ENCODE measurements around the gene GPR146. TPM values are rescaled to one million over a fixed set of nuclear protein-coding genes. Genes with fewer than 3 reads are reported as not detected.

Gene GPR146
- total RNA-seq, 2 experiments from 2014 or later = 9.9 to 13.7 TPM

- Mint-ChIP-seq H3K4me3 (no peak overlapping the region), H3K9me3 (no peaks in the 10 kb centered on the region), H3K27ac (no peak overlapping the region), H3K4me1 (ENCODE audit: low read depth) (peaks cover 17% of the 10 kb centered on the region), H3K36me3 (ENCODE audit: low read depth) (no peaks in the 10 kb centered on the region), H3K27me3 (no peaks in the 10 kb centered on the region)
- intact Hi-C loops (cut with DNase I, micrococcal nuclease) = loop anchor here in 1 of 2 experiments (5.0 kb wide), 1 partner anchor 689 kb away; no protein-coding TSS in a partner anchor
- ChIA-PET CTCF (no interaction called here), POLR2A (no interaction called here)
- Histone ChIP-seq H3K9me3 (ENCODE audit: control insufficient read depth in 1 of 2, insufficient read depth in 1 of 2, low read length in 2 of 2) (no peaks in the 10 kb centered on the region), H3K4me3 (ENCODE audit: low read length) (no peak overlapping the region), H3K36me3 (ENCODE audit: insufficient read depth, low read length) (no peaks in the 10 kb centered on the region), H3K27me3 (ENCODE audit: control insufficient read depth in 1 of 2, insufficient read depth in 2 of 2, low read length in 2 of 2) (no peaks in the 10 kb centered on the region), H3K27ac (ENCODE audit: low read depth in 1 of 2, low read length in 2 of 2) (no peak overlapping the region), H3K4me1 (ENCODE audit: insufficient read depth, low read length) (peaks cover 22% of the 10 kb centered on the region)
- DNase-seq = no peak
- ATAC-seq (ENCODE audit: poor library complexity) = no peak
- no peak for TF ChIP-seq CTCF (IDR thresholded peaks at IDR 0.05)
Observed at GRCh38 chr7:1106063-1106792, 61.9 kb downstream of the GPR146 start.

- Mint-ChIP-seq H3K27ac (no peak overlapping the region), H3K9me3 (no peaks in the 10 kb centered on the region), H3K36me3 (ENCODE audit: low read depth) (no peaks in the 10 kb centered on the region), H3K4me3 (no peak overlapping the region), H3K27me3 (no peaks in the 10 kb centered on the region), H3K4me1 (ENCODE audit: low read depth) (peaks cover 17% of the 10 kb centered on the region)
- intact Hi-C loops (cut with DNase I, micrococcal nuclease) = loop anchor here in 1 of 2 experiments (5.0 kb wide), 1 partner anchor 690 kb away; no protein-coding TSS in a partner anchor
- Histone ChIP-seq H3K27me3 (ENCODE audit: control insufficient read depth in 1 of 2, insufficient read depth in 2 of 2, low read length in 2 of 2) (no peaks in the 10 kb centered on the region), H3K27ac (ENCODE audit: low read depth in 1 of 2, low read length in 2 of 2) (no peak overlapping the region), H3K4me1 (ENCODE audit: insufficient read depth, low read length) (peaks cover 22% of the 10 kb centered on the region), H3K36me3 (ENCODE audit: insufficient read depth, low read length) (no peaks in the 10 kb centered on the region), H3K9me3 (ENCODE audit: control insufficient read depth in 1 of 2, insufficient read depth in 1 of 2, low read length in 2 of 2) (no peaks in the 10 kb centered on the region), H3K4me3 (ENCODE audit: low read length) (no peak overlapping the region)
- ATAC-seq (ENCODE audit: poor library complexity) (no peak), DNase-seq (no peak)
- POLR2A ChIA-PET = no interaction called here
- TF ChIP-seq CTCF (IDR thresholded peaks at IDR 0.05) = no peak
- CTCF ChIA-PET = no interaction called here
Observed at GRCh38 chr7:1106793-1107421, 62.6 kb downstream of the GPR146 start.

GRCh38 chr7:1108264-1108920, 64.0 kb downstream of the GPR146 start:
- intact Hi-C loops (cut with DNase I, micrococcal nuclease) = loop anchor here in 1 of 2 experiments (5.0 kb wide), 1 partner anchor 691 kb away; no protein-coding TSS in a partner anchor
- no peaks in the 10 kb centered on the region for H3K9me3 ChIP-seq (ENCODE audit: control insufficient read depth in 1 of 2, insufficient read depth in 1 of 2, low read length in 2 of 2)
- no peak for TF ChIP-seq CTCF (IDR thresholded peaks at IDR 0.05)
- no peaks in the 10 kb centered on the region for H3K36me3 ChIP-seq (ENCODE audit: insufficient read depth, low read length)
- no peak for ATAC-seq (ENCODE audit: poor library complexity)
- H3K9me3 Mint-ChIP-seq = no peaks in the 10 kb centered on the region
- H3K27me3 ChIP-seq (ENCODE audit: control insufficient read depth in 1 of 2, insufficient read depth in 2 of 2, low read length in 2 of 2) = no peaks in the 10 kb centered on the region
- no peak for DNase-seq
- peaks cover 14% of the 10 kb centered on the region for H3K4me1 Mint-ChIP-seq (ENCODE audit: low read depth)
- ChIA-PET CTCF (no interaction called here), POLR2A (no interaction called here)
- peaks cover 2% of the 10 kb centered on the region for H3K36me3 Mint-ChIP-seq (ENCODE audit: low read depth)
- H3K4me3 Mint-ChIP-seq = no peak overlapping the region
- H3K27ac Mint-ChIP-seq = no peak overlapping the region
- H3K4me1 ChIP-seq (ENCODE audit: insufficient read depth, low read length) = peaks cover 16% of the 10 kb centered on the region
- no peak overlapping the region for H3K27ac ChIP-seq (ENCODE audit: low read depth in 1 of 2, low read length in 2 of 2)
- no peaks in the 10 kb centered on the region for H3K27me3 Mint-ChIP-seq
- no peak overlapping the region for H3K4me3 ChIP-seq (ENCODE audit: low read length)

Small RNA genes lying within 50 kb of the gene (microRNA-seq; reads per million reads assigned to microRNA genes)
- gene MIR339 (ENCODE audit: borderline microRNAs expressed, borderline replicate concordance) = 2,804 reads per million, percentile 91 among the genes with 10 or more reads in this experiment

Other genes with a start within 250 kb of the GPR146 start
- gene SUN1, start 212.1 kb upstream of the GPR146 start, total RNA-seq = 100 to 1,000 TPM; 104 to 108 TPM
- 10 to 100 TPM; 84.4 to 96.4 TPM for gene GET4, start 168.0 kb upstream of the GPR146 start, total RNA-seq
- 1 to 10 TPM; 6.8 to 7.2 TPM for gene ADAP1, start 89.9 kb upstream of the GPR146 start, total RNA-seq
- 10 to 100 TPM; 47.7 to 51.8 TPM for gene COX19, start 69.0 kb upstream of the GPR146 start, total RNA-seq
- gene CYP2W1, start 61.4 kb upstream of the GPR146 start, total RNA-seq = not detected
- not detected for gene GPER1, start 43.6 kb downstream of the GPR146 start, total RNA-seq
- 10 to 100 TPM; 92.3 to 92.5 TPM for gene ZFAND2A, start 115.7 kb downstream of the GPR146 start, total RNA-seq
- gene UNCX, start 188.3 kb downstream of the GPR146 start, total RNA-seq = not detected

All from CD4-positive, alpha-beta T cell (primary cell).